Stimulated activated CD4-positive, alpha-beta T cell treated with anti-CD3 and anti-CD28 coated beads, Interleukin-15, amount 100 ng/mL, for 48 hours (primary cell): ENCODE results near the gene ADM2.

Experiments
- DNase-seq, 2 donors: peaks; one replicate each; pipeline ENCODE4 v3.0.0-alpha.2; 2020; ENCODE audit warnings: low read depth in 2 of 2

Gene ADM2

GRCh38 chr22:50445071-50445879, 36.1 kb upstream of the ADM2 start:
- no peak for DNase-seq

DNA sequence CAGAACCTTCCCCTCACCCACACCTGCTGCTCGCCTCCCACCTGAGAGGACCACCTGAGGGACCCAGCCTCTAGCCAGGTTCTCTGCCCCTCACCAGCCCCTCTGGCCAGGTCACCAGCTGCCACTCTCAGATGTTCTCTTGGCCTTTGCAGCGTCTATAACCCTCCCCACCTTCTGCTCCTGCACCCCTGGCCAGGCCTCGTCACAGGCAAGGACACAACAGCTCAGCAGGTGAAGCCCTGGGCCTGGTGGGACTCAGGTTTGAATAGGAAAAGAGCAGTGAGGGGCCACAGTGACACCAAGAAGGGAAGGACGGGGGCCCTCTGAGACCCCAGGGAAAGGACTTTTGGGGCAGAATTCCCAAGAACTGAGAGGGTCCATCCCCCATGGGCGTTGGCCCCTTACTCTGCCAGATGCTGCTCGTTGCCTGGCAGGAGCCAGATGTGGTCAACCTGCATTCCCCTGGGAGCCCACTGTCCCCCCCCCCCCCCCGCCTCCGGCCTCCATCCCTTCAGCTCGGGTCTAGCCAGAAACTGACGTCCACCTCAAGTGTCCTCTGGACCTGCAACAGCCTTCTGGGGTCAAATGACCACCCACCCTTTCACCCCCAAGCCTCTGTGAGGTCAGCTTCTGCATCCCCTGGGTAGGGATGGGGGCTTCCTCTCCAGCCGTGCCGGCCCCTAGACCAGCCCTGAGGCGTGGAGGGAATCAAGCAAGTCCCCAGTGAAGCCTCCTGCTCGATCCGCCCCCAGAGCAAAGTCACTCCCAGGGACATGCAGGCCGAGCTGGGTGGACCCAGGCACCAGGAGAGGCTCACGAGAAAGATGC, 35.2 kb upstream of the ADM2 start:
- DNase-seq, result no peak

- no peak for DNase-seq
These were observed 34.4 kb upstream of the ADM2 start for GRCh38 chr22:50446708-50447575.

- DNase-seq, result no peak
These were observed 33.5 kb upstream of the ADM2 start for GRCh38 chr22:50447576-50448551.

- no peak for DNase-seq
These were observed 28.7 kb upstream of the ADM2 start for GRCh38 chr22:50452649-50453048.

- DNase-seq, result no peak
These were observed 26.7 kb upstream of the ADM2 start for GRCh38 chr22:50454556-50455075.

- no peak for DNase-seq
These were observed 26.1 kb upstream of the ADM2 start for GRCh38 chr22:50455201-50455600.

- no peak for DNase-seq
These were observed 25.3 kb upstream of the ADM2 start for GRCh38 chr22:50456026-50456425.

DNA sequence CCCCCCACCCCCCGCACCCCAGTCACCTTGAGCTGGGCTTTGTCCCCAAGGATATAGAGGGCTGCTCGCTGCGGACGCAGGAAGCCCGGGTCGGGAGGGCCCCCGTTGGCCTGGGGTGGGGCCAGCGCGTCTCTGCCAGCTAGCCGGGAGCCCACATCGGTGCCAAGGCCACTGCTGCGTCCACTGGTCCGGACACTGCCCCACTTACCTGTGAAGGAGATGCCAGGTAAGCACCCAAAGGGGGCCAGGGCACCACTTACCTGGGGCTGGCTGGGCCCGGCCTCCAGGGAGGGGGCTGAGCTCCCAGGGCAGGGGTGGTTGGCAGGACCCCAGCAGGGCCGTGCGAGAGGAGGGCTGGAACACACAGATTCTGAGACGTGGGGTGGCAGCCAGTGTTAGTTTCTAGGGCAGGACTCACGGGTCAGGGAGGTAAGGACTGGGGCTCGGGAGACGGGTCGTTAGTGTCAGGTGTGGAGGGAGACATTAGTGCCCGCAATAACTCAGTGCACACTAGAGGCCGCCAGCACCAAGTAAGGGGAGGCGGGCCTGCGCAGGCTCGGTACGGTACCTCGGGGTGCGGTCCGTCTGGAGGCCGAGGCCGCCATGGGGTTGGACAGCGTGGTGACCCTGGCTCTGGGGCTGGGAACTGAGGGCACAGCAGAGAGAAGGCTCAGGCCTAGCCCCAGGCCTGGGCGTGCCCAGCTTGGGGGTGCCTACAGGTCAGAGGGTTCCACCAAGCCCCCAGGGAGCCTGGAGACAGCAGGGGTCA, 24.7 kb upstream of the ADM2 start:
- DNase-seq, result no peak

DNA sequence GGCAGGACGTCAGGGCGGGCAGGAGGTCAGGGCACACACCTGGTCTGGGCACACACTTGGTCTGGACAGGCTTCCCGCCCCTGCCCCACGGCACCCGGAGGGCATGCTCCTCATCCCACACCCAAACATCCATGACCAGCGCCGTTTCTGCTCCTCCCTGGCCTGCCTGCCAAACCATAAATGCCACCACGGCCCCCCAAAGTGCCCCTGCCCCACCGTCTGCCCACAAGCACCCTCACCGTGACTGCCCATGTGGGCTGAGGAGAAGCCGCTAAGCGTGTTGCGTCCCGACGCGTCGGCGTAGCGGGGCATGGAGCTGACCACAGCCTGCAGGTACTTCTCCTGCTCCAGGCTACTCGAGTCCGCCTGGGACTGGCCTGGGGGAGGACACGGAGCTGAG, 22.3 kb upstream of the ADM2 start:
- DNase-seq, result no peak

GRCh38 chr22:50459496-50460140, 21.7 kb upstream of the ADM2 start:
- DNase-seq, result no peak

DNA sequence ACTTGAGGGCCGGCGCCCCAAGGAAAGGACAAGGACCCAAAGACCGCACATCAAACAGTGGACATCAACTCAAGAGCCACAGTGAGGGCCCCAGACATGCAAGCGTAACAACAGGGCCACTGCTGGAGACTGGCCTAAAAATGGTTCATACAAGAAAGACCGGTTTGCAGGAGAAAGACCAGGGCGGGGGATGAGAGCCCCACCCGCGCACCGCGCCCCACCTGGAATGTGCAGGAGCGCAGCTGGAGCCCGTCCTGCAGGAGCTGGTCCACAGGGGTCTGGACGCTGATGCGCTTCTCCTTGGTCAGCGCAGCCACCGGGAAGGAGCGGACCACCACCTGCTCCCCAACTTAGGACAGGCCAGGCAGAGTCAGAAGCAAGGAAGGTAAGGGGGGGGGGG, 20.4 kb upstream of the ADM2 start:
- no peak for DNase-seq

DNA sequence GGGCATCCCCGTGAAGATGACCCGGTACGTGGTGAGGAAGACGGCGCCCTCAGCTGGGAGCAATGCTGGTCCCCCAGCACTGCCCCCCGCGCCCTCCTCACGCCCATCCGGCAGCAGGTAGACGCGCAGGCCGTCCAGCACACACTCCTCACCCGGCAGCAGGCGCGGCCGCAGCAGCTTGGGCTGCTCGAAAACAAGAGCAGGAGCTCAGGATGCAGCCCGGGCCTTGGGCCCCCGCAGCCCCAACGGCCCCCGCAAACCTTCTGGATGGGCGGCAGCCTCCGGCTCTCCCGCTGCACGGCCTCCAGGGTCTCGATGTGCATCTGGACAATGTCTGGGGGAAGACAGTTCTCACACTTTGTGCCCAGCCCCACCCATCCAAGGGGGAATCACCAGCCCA, 19.8 kb upstream of the ADM2 start:
- no peak for DNase-seq

DNA sequence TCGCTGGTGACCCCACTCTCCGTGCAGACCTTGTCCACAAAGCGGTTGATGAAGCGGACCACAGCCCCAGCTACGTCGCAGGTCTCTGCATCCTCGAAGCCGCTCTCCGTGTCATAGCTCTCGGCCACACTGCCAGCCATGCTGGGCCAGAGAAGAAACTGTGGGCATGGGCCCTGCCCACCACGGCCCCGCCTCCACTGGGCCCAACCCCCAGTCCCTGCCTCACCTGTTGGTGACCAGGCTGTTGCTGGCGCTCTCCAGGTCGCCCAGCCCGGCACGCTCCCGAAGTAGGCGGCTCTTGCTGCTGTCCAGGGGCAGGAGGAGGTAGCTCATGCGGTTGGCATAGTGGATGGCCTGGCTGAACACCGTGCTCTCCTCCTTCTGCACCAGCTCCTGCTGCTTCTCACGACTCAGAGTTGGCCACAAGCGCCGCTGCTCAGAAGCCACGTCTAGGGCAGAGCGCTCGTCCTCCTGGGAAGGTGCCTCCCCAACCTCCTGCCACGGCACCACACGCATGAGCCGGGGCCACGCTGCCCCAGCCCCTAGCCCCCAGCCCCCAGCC, 19.3 kb upstream of the ADM2 start:
- no peak for DNase-seq

- DNase-seq, result no peak
These were observed 18.0 kb upstream of the ADM2 start for GRCh38 chr22:50463188-50463900.

- DNase-seq, result no peak
These were observed 16.9 kb upstream of the ADM2 start for GRCh38 chr22:50464451-50464850.

DNA sequence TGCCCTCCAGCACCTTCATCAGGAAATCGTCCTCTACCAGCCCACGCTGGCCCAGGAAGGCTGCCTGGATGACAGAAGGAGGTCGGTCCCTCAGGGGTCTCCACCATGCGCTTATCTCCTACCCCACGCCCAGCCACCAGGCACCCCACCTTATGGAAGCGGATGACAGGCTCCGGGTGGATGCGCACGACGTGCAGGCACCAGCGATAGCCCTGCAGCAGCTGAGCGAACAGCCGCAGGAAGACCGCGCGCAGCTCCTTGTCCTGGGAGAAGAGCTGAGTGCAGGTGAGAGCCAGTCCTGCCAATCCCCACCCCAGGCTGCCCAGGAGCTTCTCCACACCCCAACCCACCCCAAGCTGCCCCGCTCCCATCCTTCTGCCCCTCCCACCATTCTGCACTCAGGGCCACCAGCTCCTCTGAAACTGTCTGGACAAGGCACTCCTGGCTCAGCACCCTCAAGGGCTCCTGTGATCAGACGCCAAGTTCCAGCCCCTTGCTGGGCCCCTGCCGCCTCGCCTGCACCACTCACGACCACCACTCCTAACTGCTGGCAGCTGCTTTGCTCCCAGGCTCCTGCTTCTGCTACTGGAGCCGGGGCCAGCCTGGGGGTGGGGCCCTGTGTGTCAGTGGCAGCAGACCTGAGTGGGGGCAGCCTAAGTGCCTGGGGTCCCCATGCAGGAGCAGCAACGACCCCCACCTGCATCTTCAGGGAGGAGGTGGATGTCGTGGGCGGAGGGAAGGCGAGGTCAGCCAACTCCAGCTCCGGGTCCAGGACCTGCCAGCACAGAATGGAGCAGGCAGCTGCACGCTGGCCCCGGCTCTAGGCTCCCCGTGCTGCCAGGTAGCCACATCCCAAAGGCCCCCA, 16.0 kb upstream of the ADM2 start:
- no peak for DNase-seq
